MG63 (cell line): ENCODE results near the gene CISD3. TPM values are rescaled to one million over a fixed set of nuclear protein-coding genes. Genes with fewer than 3 reads are reported as not detected.

Experiments used
- DNase-seq: peaks from one replicate; pipeline ENCODE4 v3.0.0-alpha.2; 2020
- H3K27me3 ChIP-seq: fragments of 250-450 bp; sonication (Bioruptor Pico); 2 replicates; pipeline ENCODE4 v1.5.1; 2020; ENCODE audit warnings: mild to moderate bottlenecking, moderate library complexity
- H3K36me3 ChIP-seq: fragments of 250-450 bp; sonication (Bioruptor Pico); 2 replicates; pipeline ENCODE4 v1.5.1; 2020; ENCODE audit warnings: mild to moderate bottlenecking, moderate library complexity
- H3K4me3 ChIP-seq: fragments of 250-450 bp; sonication (Bioruptor Pico); 2 replicates; pipeline ENCODE4 v1.5.1; 2020; ENCODE audit warnings: mild to moderate bottlenecking, moderate library complexity
- H3K9me3 ChIP-seq: fragments of 250-450 bp; sonication (Bioruptor Pico); 2 replicates; pipeline ENCODE4 v1.5.1; 2020; ENCODE audit warnings: mild to moderate bottlenecking, moderate library complexity
- total RNA-seq: library from RNA; depleted of rRNA; stranded (reverse); fragments of >200 nt; shearing (Covaris generic); gene quantifications from 2 replicates; pipeline ENCODE4 v1.2.3, GENCODE V29; 2014; ENCODE audit warnings: low replicate concordance; rRNA removed

Gene CISD3
- total RNA-seq, 1 experiment from 2014 or later, result 29.1 TPM

DNA sequence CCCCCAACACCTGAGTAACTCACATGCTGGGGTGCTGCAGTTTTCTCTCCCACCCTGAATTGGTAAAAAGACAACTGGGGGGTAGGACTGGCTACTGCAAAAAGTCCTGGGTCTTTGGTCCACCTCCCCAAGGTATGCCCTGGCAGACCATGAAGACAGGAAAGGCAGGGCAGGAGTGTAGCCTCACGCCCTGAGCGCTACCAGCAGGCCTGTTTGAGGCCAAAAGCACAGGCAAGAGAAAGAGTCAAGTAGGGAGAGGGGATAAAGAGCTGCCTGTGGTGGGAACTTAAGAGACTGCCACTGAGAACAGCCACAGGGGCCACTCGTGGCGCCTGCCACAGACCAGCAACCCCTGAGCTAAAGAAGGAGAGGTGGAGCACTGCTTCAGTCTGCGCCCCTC lies 36.2 kb downstream of the CISD3 start:
- no peaks in the 10 kb centered on the region for H3K9me3 ChIP-seq
- no peaks in the 10 kb centered on the region for H3K27me3 ChIP-seq
- H3K4me3 ChIP-seq, result no peak overlapping the region
- no peak for DNase-seq
- peaks cover 87% of the 10 kb centered on the region for H3K36me3 ChIP-seq

- H3K27me3 ChIP-seq, result no peaks in the 10 kb centered on the region
- H3K9me3 ChIP-seq, result no peaks in the 10 kb centered on the region
- no peak overlapping the region for H3K4me3 ChIP-seq
- peaks cover 90% of the 10 kb centered on the region for H3K36me3 ChIP-seq
- no peak for DNase-seq
Observed at GRCh38 chr17:38768417-38768816, 38.3 kb downstream of the CISD3 start.

- no peaks in the 10 kb centered on the region for H3K27me3 ChIP-seq
- DNase-seq, result no peak
- H3K4me3 ChIP-seq, result no peak overlapping the region
- peaks cover 91% of the 10 kb centered on the region for H3K36me3 ChIP-seq
- H3K9me3 ChIP-seq, result no peaks in the 10 kb centered on the region
Observed at GRCh38 chr17:38773258-38773657, 43.1 kb downstream of the CISD3 start.

- H3K4me3 ChIP-seq, result no peak overlapping the region
- no peak for DNase-seq
Observed at GRCh38 chr17:38777641-38778250, 47.6 kb downstream of the CISD3 start.

DNA sequence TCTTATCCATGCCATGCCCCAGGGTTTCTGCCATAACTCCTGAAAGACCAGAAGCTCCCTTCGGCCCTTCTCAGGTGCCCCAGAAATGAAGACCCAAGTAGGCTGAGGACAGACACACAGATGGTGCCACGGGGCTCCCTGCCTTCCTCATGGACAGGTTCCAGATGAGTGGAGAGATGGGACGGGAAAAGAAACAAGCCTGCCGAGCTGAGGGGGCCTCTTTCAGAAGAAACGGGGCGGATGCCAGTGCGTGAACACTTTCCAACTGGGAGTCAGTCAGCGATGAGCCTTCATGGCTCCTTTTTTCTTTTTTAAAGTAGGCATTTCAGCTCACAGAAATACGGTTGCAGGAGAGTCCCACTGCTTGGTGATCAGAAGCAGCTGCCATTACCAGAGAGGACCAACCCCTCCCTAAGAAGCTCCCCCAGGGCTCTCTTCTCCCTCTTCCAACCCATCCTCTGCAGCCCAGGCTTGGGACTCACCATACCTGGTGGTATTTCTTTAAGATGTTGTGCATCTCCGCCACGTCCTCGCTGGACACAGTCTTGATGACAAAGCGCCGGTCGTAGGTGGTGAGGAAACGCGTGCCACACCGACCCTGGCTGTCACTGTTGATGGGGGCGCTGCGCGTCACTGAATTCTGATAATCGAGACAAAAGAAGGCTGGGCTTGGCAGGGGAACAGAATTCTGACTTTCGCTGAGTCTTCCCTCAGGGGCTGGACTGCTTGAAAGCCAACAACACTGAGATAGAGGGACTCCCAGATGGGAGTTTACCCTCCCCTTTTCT lies 50.0 kb downstream of the CISD3 start:
- H3K36me3 ChIP-seq, result peaks cover 92% of the 10 kb centered on the region
- H3K9me3 ChIP-seq, result no peaks in the 10 kb centered on the region
- H3K27me3 ChIP-seq, result no peaks in the 10 kb centered on the region
- no peak overlapping the region for H3K4me3 ChIP-seq
- no peak for DNase-seq

More at GRCh38 chr17:38777641-38778250, 47.6 kb downstream of the CISD3 start:
- H3K36me3 ChIP-seq, result peaks cover 97% of the 10 kb centered on the region
- H3K27me3 ChIP-seq, result no peaks in the 10 kb centered on the region
- H3K9me3 ChIP-seq, result no peaks in the 10 kb centered on the region

DNA sequence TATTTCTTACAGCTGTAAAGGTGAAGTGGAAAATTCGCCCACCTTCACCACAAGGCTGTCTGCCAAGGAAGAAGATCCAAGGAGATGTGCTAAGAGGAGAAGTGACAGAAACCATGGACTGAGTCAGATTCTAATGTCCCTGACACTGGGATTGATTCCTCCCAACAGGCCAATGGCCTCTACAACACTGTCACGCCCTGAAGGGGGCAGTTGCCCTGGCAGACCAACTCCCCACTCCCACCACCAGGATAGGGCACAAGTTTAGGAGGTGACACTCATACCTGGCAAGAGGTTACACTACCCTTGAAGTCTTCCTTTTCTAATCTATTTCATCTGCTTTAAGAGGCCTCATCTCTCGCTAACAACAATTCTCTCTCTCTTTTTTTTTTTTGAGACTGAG lies 53.1 kb downstream of the CISD3 start:
- no peak overlapping the region for H3K4me3 ChIP-seq
- DNase-seq, result no peak
- H3K9me3 ChIP-seq, result no peaks in the 10 kb centered on the region
- H3K27me3 ChIP-seq, result no peaks in the 10 kb centered on the region
- H3K36me3 ChIP-seq, result peaks cover 90% of the 10 kb centered on the region

Other genes starting within 250 kb of the CISD3 start
- gene SRCIN1, start 124.4 kb upstream of the CISD3 start, total RNA-seq, result 0.05 and 0.07 TPM in 2 replicates
- 6.4 and 7.9 TPM in 2 replicates for gene EPOP, start 55.4 kb upstream of the CISD3 start, total RNA-seq
- gene MLLT6, start 25.1 kb upstream of the CISD3 start, total RNA-seq, result 11.7 and 17.5 TPM in 2 replicates
- gene PCGF2, start 18.0 kb downstream of the CISD3 start, total RNA-seq, result 3.3 and 3.4 TPM in 2 replicates
- 494 and 524 TPM in 2 replicates for gene PSMB3, start 22.4 kb downstream of the CISD3 start, total RNA-seq
- 49.1 and 73.8 TPM in 2 replicates for gene PIP4K2B, start 69.2 kb downstream of the CISD3 start, total RNA-seq
- gene CWC25, start 95.0 kb downstream of the CISD3 start, total RNA-seq, result 19.2 and 21.3 TPM in 2 replicates
- 2,314 and 3,514 TPM in 2 replicates for gene RPL23, start 123.4 kb downstream of the CISD3 start, total RNA-seq
- 228 and 323 TPM in 2 replicates for gene LASP1, start 139.7 kb downstream of the CISD3 start, total RNA-seq
- not detected in 2 replicates for gene FBXO47, start 237.1 kb downstream of the CISD3 start, total RNA-seq